HL-60 (cell line): ENCODE measurements around the gene FGD6.
"Not testable (repeated sequence)": the region's sequence is repeated elsewhere in the genome, so short reads cannot be mapped to it uniquely, and the experiment has no call there.

Source experiments
- CTCF ChIP-seq: IDR thresholded peaks from one replicate; pipeline ENCODE4 v1.5.1; 2011; ENCODE audit warnings: low read length, control low read depth, inconsistent platforms; ENCODE audit not compliant: insufficient read depth
- POLR2AphosphoS5 ChIP-seq: IDR thresholded peaks from 2 replicates; pipeline ENCODE4 v1.6.1; 2012; ENCODE audit warnings: low read depth
- REST ChIP-seq: IDR thresholded peaks from 2 replicates; pipeline ENCODE4 v1.6.1; 2012; ENCODE audit warnings: low read depth; ENCODE audit not compliant: insufficient replicate concordance
- SPI1 ChIP-seq: IDR thresholded peaks from 2 replicates; pipeline ENCODE4 v1.6.1; 2012; ENCODE audit warnings: low read depth, mild to moderate bottlenecking, borderline replicate concordance

DNA sequence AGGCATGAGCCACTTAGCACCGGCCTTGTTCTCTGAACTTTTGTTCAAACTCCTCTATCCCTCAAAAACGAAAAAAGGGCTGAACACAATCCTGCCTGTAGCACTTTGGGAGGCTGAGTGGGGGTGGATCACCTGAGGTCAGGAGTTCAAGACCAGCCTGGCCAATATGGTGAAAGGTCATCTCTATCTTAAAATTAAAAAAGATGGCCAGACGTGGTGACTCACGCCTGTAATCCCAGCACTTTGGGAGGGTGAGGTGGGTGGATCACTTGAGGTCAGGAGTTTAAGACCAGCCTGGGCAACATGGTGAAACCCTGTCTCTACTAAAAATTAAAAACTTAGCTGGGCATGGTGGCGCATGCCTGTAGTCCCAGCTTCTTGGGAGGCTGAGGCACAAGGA, 115.3 kb downstream of the FGD6 start:
- TF ChIP-seq POLR2AphosphoS5, CTCF, REST, SPI1: not testable (repeated sequence)
